ENCODE results near the gene CALM1.

The CALM1 gene

GRCh38 chr14:90397425-90398314 lies 841 bp downstream of the CALM1 start:
- TF ChIP-seq ZFX (IDR thresholded peaks at IDR 0.05) (no peak), CTCF (conservative IDR thresholded peaks at IDR 0.05) (0 out of 2 replicates have a peak, but pooled peaks have one; percentile 6)
- H3K27ac ChIP-seq = peak overlapping the region; percentile 83

GRCh38 chr14:90398315-90398839 lies 1.5 kb downstream of the CALM1 start:
- peak overlapping the region; percentile 83 for H3K27ac ChIP-seq
- TF ChIP-seq CTCF (conservative IDR thresholded peaks at IDR 0.05) (no peak), ZFX (IDR thresholded peaks at IDR 0.05) (no peak)

GRCh38 chr14:90398841-90399540 lies 2.2 kb downstream of the CALM1 start:
- H3K27ac ChIP-seq = peak overlapping the region; percentile 83
- 0 out of 2 replicates have a peak, but pooled peaks have one; percentile 76 for TF ChIP-seq CTCF (conservative IDR thresholded peaks at IDR 0.05)
- no peak for TF ChIP-seq ZFX (IDR thresholded peaks at IDR 0.05)

- TF ChIP-seq ZFX (IDR thresholded peaks at IDR 0.05) (no peak), CTCF (conservative IDR thresholded peaks at IDR 0.05) (peak; percentile 100)
- no peak overlapping the region for H3K27ac ChIP-seq
These were observed 3.0 kb downstream of the CALM1 start for GRCh38 chr14:90399541-90400444.

- no peak overlapping the region for H3K27ac ChIP-seq
- TF ChIP-seq ZFX (IDR thresholded peaks at IDR 0.05) (no peak), CTCF (conservative IDR thresholded peaks at IDR 0.05) (no peak)
These were observed 4.2 kb downstream of the CALM1 start for GRCh38 chr14:90400904-90401561.

- TF ChIP-seq CTCF (conservative IDR thresholded peaks at IDR 0.05) (no peak), ZFX (IDR thresholded peaks at IDR 0.05) (no peak)
- H3K27ac ChIP-seq = no peak overlapping the region
These were observed 5.2 kb downstream of the CALM1 start for GRCh38 chr14:90402016-90402415.
